ENCODE measurements around the gene HEXB.

The HEXB gene

DNA sequence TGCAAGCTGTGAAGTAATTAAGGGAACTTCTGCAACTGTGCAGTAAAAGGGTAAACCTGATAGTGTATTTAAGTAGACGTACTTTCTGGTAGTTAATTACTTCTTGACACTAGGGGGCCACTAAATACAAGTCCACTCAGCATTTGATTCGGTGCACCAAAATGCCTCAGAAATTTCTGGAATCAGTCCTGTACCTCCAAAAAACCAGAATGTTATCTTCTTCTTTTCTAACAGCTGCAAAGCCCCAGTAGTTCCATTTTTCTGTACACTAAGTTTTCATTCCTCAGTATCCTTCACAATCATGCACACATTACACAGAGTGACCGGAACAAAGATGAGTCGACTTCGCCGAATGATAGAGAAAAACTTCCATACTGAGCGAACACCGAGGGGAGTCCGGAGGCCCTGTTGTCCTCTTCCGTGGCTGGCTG, 81.4 kb downstream of the HEXB start:
- TF ChIP-seq, protein P1, sequence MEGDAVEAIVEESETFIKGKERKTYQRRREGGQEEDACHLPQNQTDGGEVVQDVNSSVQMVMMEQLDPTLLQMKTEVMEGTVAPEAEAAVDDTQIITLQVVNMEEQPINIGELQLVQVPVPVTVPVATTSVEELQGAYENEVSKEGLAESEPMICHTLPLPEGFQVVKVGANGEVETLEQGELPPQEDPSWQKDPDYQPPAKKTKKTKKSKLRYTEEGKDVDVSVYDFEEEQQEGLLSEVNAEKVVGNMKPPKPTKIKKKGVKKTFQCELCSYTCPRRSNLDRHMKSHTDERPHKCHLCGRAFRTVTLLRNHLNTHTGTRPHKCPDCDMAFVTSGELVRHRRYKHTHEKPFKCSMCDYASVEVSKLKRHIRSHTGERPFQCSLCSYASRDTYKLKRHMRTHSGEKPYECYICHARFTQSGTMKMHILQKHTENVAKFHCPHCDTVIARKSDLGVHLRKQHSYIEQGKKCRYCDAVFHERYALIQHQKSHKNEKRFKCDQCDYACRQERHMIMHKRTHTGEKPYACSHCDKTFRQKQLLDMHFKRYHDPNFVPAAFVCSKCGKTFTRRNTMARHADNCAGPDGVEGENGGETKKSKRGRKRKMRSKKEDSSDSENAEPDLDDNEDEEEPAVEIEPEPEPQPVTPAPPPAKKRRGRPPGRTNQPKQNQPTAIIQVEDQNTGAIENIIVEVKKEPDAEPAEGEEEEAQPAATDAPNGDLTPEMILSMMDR (IDR thresholded peaks at IDR 0.05; ENCODE audit: low read depth, low read length) = no peak; the same call in 1 of the 2 replicates

DNA sequence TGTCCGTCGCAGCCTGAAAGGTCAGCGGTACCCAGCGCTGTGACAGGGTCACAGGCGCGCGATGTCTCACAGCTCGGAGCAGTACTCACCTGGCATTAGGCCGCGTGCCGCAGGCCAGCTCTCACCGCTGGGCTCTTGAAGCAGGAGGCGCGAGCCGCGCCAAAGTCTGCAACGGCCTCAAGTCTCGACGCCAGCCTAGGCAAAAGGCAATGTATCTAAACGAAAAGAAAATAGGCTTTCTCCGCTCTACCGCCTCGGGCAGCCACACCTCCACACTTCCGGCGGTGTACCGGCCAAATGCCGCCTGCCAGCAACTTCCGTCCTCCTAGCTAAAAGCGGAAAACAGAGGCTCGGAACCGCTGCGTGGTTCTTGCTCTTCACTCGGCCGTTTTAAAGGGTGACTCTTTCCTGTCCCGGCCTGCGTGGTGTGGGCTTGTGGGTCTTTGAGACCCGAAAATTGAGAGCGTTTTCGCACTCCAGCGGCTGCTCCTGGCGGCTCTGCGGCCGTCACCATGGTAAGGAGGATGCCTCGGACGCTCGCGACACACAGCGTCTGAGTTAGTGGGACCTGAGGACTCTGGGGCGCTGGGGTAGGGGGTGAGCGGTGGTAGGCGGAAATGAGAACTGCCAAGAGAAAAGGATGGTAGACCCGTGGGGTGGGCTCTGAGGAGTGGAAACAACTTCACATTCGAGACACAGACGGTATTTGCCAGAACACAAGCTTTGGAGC, 82.0 kb downstream of the HEXB start, which contains the start of the genes GFM2 and NSA2:
GFM2 (minus strand) TSS at position 269 of the 730 bp plus-strand sequence. CDS start 3,375 bp downstream, outside the sequence.
NSA2 (plus strand) TSS at position 401 of the 730 bp plus-strand sequence; CDS start at position 513, 112 bp downstream.
- TF ChIP-seq, protein P1 (IDR thresholded peaks at IDR 0.05; ENCODE audit: low read depth, low read length) = no peak
- peak; percentile 79 for DNase-seq (ENCODE audit: extremely low read depth, low read depth)

More for the DNA sequence above, 81.4 kb downstream of the HEXB start:
- no peak for DNase-seq (ENCODE audit: extremely low read depth, low read depth)

DNA sequence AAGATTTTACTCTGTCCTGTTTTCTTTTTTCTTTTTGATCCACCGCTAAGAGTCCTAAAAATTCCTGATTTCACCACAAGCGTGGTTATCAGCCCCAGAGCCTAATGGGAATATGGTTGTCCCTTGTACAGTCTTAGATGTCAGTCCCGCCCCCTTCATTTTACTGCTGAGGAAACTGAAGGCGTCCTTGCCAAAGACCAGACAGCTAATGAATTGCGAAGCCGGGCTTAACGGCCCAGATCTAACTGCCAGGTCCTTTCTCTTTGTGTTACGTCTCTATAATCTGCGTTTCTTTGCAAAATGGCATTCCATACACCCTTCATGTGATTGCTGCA, 82.5 kb downstream of the HEXB start:
- TF ChIP-seq, protein P1 (IDR thresholded peaks at IDR 0.05; ENCODE audit: low read depth, low read length) = no peak
- no peak for DNase-seq (ENCODE audit: extremely low read depth, low read depth)

Measured in AG09319 (cell line).